SU-DHL-6 (cell line): ENCODE measurements around the gene HMG20A.

Experiments
- H2AFZ ChIP-seq: fragments of 200-600 bp; sonication (generic); 2 replicates; pipeline ENCODE4 v1.6.1; 2014; ENCODE audit warnings: low read depth, mild to moderate bottlenecking, moderate library complexity, mixed read lengths, antibody characterized with exemption, low read length; ENCODE audit not compliant: severe bottlenecking
- H3F3A ChIP-seq: fragments of 200-600 bp; shearing (Covaris generic); 2 replicates; pipeline ENCODE4 v1.6.0; 2016; ENCODE audit warnings: antibody characterized with exemption, mild to moderate bottlenecking; ENCODE audit not compliant: insufficient read depth
- H3K27ac ChIP-seq: fragments of 200-600 bp; sonication (generic); 2 replicates; pipeline ENCODE4 v1.5.1; 2016; ENCODE audit warnings: low read depth, mild to moderate bottlenecking, low read length, moderate library complexity, mixed read lengths
- H3K27me3 ChIP-seq: fragments of 200-600 bp; sonication (generic), shearing (Covaris generic); 2 replicates; pipeline ENCODE4 v1.6.0; 2014; ENCODE audit warnings: mild to moderate bottlenecking, low read length
- H3K36me3 ChIP-seq: fragments of 200-600 bp; sonication (generic); 2 replicates; pipeline ENCODE4 v1.6.1; 2014; ENCODE audit warnings: mild to moderate bottlenecking, low read length, mixed read lengths
- H3K4me2 ChIP-seq: fragments of 300-600, 200-600 bp; shearing (Covaris generic), sonication (generic); 2 replicates; pipeline ENCODE4 v1.6.0; 2014; ENCODE audit warnings: low read length, low read depth, mild to moderate bottlenecking; ENCODE audit not compliant: poor library complexity, severe bottlenecking
- H3K4me3 ChIP-seq: fragments of 200-600 bp; sonication (generic); 2 replicates; pipeline ENCODE4 v1.5.1; 2014; ENCODE audit warnings: antibody characterized with exemption, low read length, mild to moderate bottlenecking, mixed read lengths; ENCODE audit not compliant: insufficient read depth, poor library complexity, severe bottlenecking
- H3K79me2 ChIP-seq: fragments of 200-600 bp; sonication (generic); 2 replicates; pipeline ENCODE4 v1.6.1; 2014; ENCODE audit warnings: mild to moderate bottlenecking, low read length, moderate library complexity; ENCODE audit not compliant: insufficient read depth
- H3K9ac ChIP-seq: fragments of 200-600 bp; sonication (generic); 2 replicates; pipeline ENCODE4 v1.7.0; 2014; ENCODE audit warnings: mild to moderate bottlenecking, low read length
- H3K9me2 ChIP-seq: fragments of 200-600 bp; sonication (generic); replicated peaks from 2 replicates; pipeline ENCODE4 v1.6.1; 2014; ENCODE audit warnings: low read length; ENCODE audit not compliant: insufficient read depth
- H3K9me3 ChIP-seq: fragments of 200-600 bp; sonication (generic); 2 replicates; pipeline ENCODE4 v1.6.1; 2014; ENCODE audit warnings: low read length, mixed read lengths; ENCODE audit not compliant: insufficient read depth
- H4K20me1 ChIP-seq: fragments of 200-600 bp; sonication (generic); 2 replicates; pipeline ENCODE4 v1.6.1; 2014; ENCODE audit warnings: low read depth, mild to moderate bottlenecking, antibody characterized with exemption, low read length, moderate library complexity, mixed read lengths
- EZH2phosphoT487 ChIP-seq: fragments of 200-600 bp; sonication (generic), shearing (Covaris generic); conservative IDR thresholded peaks from 2 replicates; pipeline ENCODE4 v1.6.1; 2018; ENCODE audit warnings: mild to moderate bottlenecking, antibody characterized with exemption, low read length, moderate library complexity, mixed read lengths
- TF ChIP-seq, protein P1 (sequence below): fragments of 200-600 bp; sonication (generic); IDR thresholded peaks from one replicate; pipeline ENCODE4 v1.5.1; 2017; ENCODE audit warnings: antibody characterized with exemption, mild to moderate bottlenecking, low read length, moderate library complexity; ENCODE audit not compliant: insufficient read depth, poor library complexity, severe bottlenecking

Gene HMG20A

GRCh38 chr15:77519540-77519939, 98.9 kb downstream of the HMG20A start:
- H2AFZ ChIP-seq: no peak overlapping the region
- no peak overlapping the region for H3K4me3 ChIP-seq
- TF ChIP-seq, protein P1, sequence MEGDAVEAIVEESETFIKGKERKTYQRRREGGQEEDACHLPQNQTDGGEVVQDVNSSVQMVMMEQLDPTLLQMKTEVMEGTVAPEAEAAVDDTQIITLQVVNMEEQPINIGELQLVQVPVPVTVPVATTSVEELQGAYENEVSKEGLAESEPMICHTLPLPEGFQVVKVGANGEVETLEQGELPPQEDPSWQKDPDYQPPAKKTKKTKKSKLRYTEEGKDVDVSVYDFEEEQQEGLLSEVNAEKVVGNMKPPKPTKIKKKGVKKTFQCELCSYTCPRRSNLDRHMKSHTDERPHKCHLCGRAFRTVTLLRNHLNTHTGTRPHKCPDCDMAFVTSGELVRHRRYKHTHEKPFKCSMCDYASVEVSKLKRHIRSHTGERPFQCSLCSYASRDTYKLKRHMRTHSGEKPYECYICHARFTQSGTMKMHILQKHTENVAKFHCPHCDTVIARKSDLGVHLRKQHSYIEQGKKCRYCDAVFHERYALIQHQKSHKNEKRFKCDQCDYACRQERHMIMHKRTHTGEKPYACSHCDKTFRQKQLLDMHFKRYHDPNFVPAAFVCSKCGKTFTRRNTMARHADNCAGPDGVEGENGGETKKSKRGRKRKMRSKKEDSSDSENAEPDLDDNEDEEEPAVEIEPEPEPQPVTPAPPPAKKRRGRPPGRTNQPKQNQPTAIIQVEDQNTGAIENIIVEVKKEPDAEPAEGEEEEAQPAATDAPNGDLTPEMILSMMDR: no peak
- TF ChIP-seq EZH2phosphoT487: no peak
- H3K4me2 ChIP-seq: no peak overlapping the region
- no peaks in the 10 kb centered on the region for H3K79me2 ChIP-seq
- no peaks in the 10 kb centered on the region for H3K9me3 ChIP-seq
- no peak overlapping the region for H3K9ac ChIP-seq
- no peaks in the 10 kb centered on the region for H3F3A ChIP-seq
- no peaks in the 10 kb centered on the region for H3K9me2 ChIP-seq
- no peak overlapping the region for H3K27ac ChIP-seq
- no peaks in the 10 kb centered on the region for H4K20me1 ChIP-seq
- no peaks in the 10 kb centered on the region for H3K27me3 ChIP-seq
- H3K36me3 ChIP-seq: no peaks in the 10 kb centered on the region

DNA sequence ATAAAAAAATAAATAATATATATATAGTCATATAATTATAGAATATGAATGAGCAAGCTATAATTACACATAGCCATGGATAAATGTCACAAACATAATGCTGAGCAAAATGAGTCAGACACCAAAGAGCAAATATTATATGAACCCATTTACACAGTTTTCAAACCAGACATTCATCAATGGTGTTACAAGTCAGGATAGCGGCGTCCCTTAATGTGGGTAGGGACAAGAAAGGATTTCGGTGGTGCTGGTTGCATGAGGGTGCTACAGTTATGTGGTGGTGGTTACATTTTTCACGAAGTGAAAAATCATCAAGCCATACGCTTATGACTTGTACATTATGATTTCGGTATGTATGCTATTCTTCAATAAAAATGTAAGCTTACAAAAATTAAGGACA, 100.5 kb downstream of the HMG20A start:
- no peaks in the 10 kb centered on the region for H3K36me3 ChIP-seq
- no peak overlapping the region for H3K4me3 ChIP-seq
- H3K9me3 ChIP-seq: no peaks in the 10 kb centered on the region
- H3K79me2 ChIP-seq: no peaks in the 10 kb centered on the region
- H3K27me3 ChIP-seq: no peaks in the 10 kb centered on the region
- no peaks in the 10 kb centered on the region for H3K9me2 ChIP-seq
- no peak for TF ChIP-seq EZH2phosphoT487
- TF ChIP-seq, protein P1: no peak
- H4K20me1 ChIP-seq: no peaks in the 10 kb centered on the region
- no peaks in the 10 kb centered on the region for H3F3A ChIP-seq
- H2AFZ ChIP-seq: no peak overlapping the region
- H3K4me2 ChIP-seq: no peak overlapping the region
- H3K9ac ChIP-seq: no peak overlapping the region
- no peak overlapping the region for H3K27ac ChIP-seq

DNA sequence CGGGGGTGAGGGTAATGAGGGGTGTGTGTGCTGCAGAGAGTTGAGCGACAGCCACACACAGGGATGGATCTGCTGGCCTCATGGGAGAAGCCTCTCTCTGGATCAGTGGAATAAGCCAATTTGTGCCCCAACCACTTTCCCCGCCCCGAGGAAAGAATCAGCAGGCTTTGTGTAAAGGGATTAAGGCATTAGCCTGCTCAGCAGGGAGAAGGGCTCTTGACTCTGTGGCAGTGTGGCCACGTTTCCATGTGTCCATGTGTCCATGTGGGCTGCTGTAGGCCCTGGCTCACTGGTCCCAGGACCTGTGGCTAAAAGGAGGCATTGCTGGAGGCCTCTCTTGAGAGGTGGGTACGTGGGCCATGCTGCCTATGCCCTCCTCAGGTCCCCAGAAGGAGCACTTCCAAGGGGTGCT, 104.7 kb downstream of the HMG20A start:
- Histone ChIP-seq H4K20me1 (no peaks in the 10 kb centered on the region), H3K4me2 (no peak overlapping the region), H3K9ac (no peak overlapping the region), H3K9me3 (no peaks in the 10 kb centered on the region), H3K4me3 (no peak overlapping the region), H3K27ac (no peak overlapping the region), H3K79me2 (no peaks in the 10 kb centered on the region), H3K27me3 (no peaks in the 10 kb centered on the region), H3K9me2 (no peaks in the 10 kb centered on the region), H3F3A (no peaks in the 10 kb centered on the region), H2AFZ (no peak overlapping the region), H3K36me3 (no peaks in the 10 kb centered on the region)
- no peak for TF ChIP-seq EZH2phosphoT487
- TF ChIP-seq, protein P1: no peak
